ENCODE data around the gene ALDOB. TPM values are rescaled to one million over a fixed set of nuclear protein-coding genes. Genes with fewer than 3 reads are reported as not detected.

The ALDOB gene
- total RNA-seq, 1 donor from 2014 or later: 4.8 TPM

GRCh38 chr9:101443364-101443771 lies 7.8 kb upstream of the ALDOB start:
- DNase-seq (ENCODE audit: low spot score in 2 of 2): no peak
- Histone ChIP-seq H3K9me3 (no peaks in the 10 kb centered on the region), H3K27ac (no peak overlapping the region), H3K36me3 (no peaks in the 10 kb centered on the region), H3K4me3 (no peak overlapping the region), H3K4me1 (no peaks in the 10 kb centered on the region), H3K27me3 (no peaks in the 10 kb centered on the region)
- TF ChIP-seq CTCF (IDR thresholded peaks at IDR 0.05): no peak
- intact Hi-C loops (cut with DNase I): no loop called here

DNA sequence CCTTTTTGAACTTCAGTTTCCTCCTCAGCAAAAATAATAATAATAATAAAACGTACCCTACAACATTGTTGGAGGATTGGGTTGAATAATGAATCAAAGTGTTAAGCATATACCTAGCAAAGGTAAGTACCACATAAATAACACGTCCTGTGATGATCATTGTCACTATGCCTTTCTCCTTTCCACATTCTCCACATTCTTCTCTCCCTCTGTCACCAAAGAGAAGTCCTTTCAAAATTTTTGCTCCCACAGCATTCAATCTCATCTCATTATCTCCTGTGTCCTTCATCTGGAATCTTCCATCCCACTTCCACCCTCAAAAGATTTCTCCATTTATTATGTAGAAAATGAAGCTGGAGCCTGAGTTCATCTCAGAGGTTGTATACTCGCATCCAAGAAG lies 7.2 kb upstream of the ALDOB start:
- Histone ChIP-seq H3K9me3 (no peaks in the 10 kb centered on the region), H3K36me3 (no peaks in the 10 kb centered on the region), H3K4me1 (no peaks in the 10 kb centered on the region), H3K27me3 (no peaks in the 10 kb centered on the region), H3K4me3 (no peak overlapping the region), H3K27ac (no peak overlapping the region)
- no peak for DNase-seq (ENCODE audit: low spot score in 2 of 2)
- intact Hi-C loops (cut with DNase I): no loop called here
- no peak for TF ChIP-seq CTCF (IDR thresholded peaks at IDR 0.05)

GRCh38 chr9:101442318-101442717 lies 6.7 kb upstream of the ALDOB start:
- intact Hi-C loops (cut with DNase I): no loop called here
- no peak for DNase-seq (ENCODE audit: low spot score in 2 of 2)
- H3K36me3 ChIP-seq: no peaks in the 10 kb centered on the region
- H3K27ac ChIP-seq: no peak overlapping the region
- TF ChIP-seq CTCF (IDR thresholded peaks at IDR 0.05): no peak
- H3K4me3 ChIP-seq: no peak overlapping the region
- no peaks in the 10 kb centered on the region for H3K9me3 ChIP-seq
- H3K27me3 ChIP-seq: no peaks in the 10 kb centered on the region
- no peaks in the 10 kb centered on the region for H3K4me1 ChIP-seq

DNA sequence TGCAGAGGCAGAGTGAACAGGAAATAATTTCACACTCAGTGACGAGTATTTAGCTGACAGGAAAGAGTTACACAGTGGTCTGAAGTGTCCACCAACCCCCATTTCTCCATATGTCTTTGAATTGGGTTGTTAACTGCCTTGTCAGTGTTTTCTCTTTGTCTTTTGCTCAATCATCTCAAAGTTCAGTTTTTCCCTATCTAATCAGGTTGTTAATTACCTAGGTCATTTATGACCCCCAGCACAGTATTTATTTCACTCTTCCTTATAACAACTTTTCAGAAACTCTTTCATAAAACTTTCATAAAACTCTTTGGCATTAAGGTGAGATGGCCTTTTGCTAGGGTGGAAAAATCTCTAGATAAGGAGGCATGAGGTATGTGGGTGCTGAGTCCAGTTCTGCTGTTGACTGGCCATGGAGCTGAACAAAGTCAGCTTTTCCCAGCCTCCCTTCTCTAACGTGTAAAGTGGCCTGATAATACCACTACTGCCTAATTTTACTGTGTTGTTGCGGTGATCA lies 5.2 kb upstream of the ALDOB start:
- intact Hi-C loops (cut with DNase I): no loop called here
- Histone ChIP-seq H3K27ac (no peak overlapping the region), H3K4me3 (no peak overlapping the region), H3K27me3 (no peaks in the 10 kb centered on the region), H3K4me1 (no peaks in the 10 kb centered on the region), H3K36me3 (no peaks in the 10 kb centered on the region), H3K9me3 (no peaks in the 10 kb centered on the region)
- no peak for TF ChIP-seq CTCF (IDR thresholded peaks at IDR 0.05)
- no peak for DNase-seq (ENCODE audit: low spot score in 2 of 2)

DNA sequence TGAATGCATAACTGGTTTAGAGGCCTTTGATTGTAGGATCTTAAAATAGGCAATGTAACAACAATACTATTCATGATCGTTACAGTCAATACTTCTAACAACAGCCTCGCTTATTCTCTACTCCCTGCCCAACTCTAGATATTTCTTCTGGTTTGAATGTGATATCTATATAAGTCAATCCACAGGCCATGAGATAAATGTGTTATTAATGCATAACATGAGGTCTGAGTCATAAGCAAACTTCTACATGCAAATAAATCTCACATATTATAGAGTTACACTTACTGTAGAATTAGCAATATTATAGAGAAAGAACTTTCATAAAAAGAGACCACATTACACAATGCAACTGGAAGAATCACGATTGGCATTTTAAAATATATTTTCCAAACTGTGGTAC lies 2.9 kb upstream of the ALDOB start:
- no peak overlapping the region for H3K27ac ChIP-seq
- H3K4me3 ChIP-seq: no peak overlapping the region
- no peaks in the 10 kb centered on the region for H3K36me3 ChIP-seq
- intact Hi-C loops (cut with DNase I): no loop called here
- H3K9me3 ChIP-seq: no peaks in the 10 kb centered on the region
- no peaks in the 10 kb centered on the region for H3K4me1 ChIP-seq
- no peak for DNase-seq (ENCODE audit: low spot score in 2 of 2)
- TF ChIP-seq CTCF (IDR thresholded peaks at IDR 0.05): no peak
- H3K27me3 ChIP-seq: no peaks in the 10 kb centered on the region

DNA sequence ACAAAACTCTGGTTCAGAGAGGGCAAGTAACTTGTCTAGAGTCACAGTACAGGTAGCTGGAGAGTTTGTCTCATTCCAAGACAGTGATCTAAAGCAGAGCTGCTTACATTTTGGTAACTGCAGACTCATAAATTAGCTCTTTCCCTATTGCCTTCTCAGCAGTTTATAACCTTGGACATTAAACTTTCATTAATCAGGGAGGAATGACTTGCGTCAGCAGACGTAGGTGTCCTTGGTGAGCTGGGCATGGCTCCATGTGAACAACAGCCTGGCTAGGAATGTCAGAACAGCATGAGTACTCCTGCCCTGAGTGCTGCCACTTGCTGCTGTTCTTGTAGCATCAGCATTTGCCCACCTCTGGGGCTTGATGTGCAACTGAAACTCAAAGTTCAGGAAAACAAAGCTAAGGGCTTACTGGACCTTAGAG lies 2.2 kb upstream of the ALDOB start:
- no peak for TF ChIP-seq CTCF (IDR thresholded peaks at IDR 0.05)
- Histone ChIP-seq H3K36me3 (no peaks in the 10 kb centered on the region), H3K9me3 (no peaks in the 10 kb centered on the region), H3K27ac (no peak overlapping the region), H3K27me3 (no peaks in the 10 kb centered on the region), H3K4me3 (no peak overlapping the region), H3K4me1 (no peaks in the 10 kb centered on the region)
- no peak for DNase-seq (ENCODE audit: low spot score in 2 of 2)
- intact Hi-C loops (cut with DNase I): no loop called here
